GM11168 (cell line): ENCODE results near the gene SLC5A9.
"Not testable (repeated sequence)": the region's sequence is repeated elsewhere in the genome, so short reads cannot be mapped to it uniquely, and the experiment has no call there.

ENCODE experiments used
- in situ Hi-C: fragments of 300-500 bp; cut with MboI; formaldehyde crosslinking; loops from one replicate; pipeline ENCODE4 v1.12.0; 2022; ENCODE audit warnings: low sequenced_read_pairs; ENCODE audit not compliant: unreplicated experiment

Gene SLC5A9

DNA sequence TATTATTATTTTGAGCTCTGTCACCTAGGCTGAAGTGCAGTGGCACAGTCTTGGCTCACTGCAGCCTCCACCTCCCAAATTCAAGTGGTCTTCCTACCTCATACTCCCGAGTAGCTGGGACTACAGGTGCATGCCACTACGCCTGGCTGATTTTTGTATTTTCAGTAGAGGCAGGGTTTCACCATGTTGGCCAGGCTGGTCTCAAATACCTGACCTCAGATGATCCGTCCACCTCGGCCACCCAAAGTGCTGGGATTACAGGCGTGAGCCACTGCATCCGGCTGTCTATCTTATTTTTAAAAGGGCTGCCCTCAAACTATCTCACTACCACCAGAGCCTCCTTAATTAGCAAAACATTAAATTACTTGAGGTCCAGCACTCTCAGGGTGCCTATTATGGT lies 71.6 kb downstream of the SLC5A9 start:
- in situ Hi-C loops, result not testable (repeated sequence)

DNA sequence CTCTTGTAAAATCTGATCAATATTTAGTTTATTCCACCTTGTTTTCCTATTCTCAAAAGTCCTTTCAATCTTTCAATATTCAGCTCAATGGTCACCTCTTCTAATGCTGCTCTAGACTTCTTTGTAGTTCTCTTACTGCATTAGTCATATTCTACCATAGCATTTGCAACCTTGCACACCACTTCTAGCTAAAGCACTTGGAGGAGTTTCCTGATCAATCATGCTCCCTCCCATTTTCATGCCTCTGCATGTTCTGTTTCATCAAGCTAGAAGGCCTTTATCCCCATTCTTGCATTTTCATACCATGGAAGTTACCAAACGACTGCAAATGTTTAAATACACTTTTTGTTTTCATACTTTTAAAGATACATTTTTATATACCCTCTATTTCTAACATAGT lies 72.1 kb downstream of the SLC5A9 start:
- in situ Hi-C loops, result no loop called here
